CD4-positive, alpha-beta memory T cell (primary cell): ENCODE data around the gene PRXL2A. TPM values are rescaled to one million over a fixed set of nuclear protein-coding genes. Genes with fewer than 3 reads are reported as not detected.

Experiments used
- CTCF ChIA-PET: fragments of 350-600 bp; sonication (Branson Sonifier 250); formaldehyde crosslinking; loops from one replicate; lab custom pipeline; 2021; ENCODE audit warnings: inconsistent platforms; ENCODE audit not compliant: partially characterized antibody; lab: Charles Lee
- POLR2A ChIA-PET: fragments of 350-600 bp; sonication (Branson Sonifier 250); formaldehyde crosslinking; loops from one replicate; lab custom pipeline; 2021; ENCODE audit not compliant: partially characterized antibody; lab: Charles Lee
- DNase-seq, 5 donors: peaks; one replicate each; pipeline versions ENCODE4 v3.0.0 to v3.0.0-alpha.2; 2020 to 2022; ENCODE audit warnings: mixed read lengths in 1 of 5
- H3K27ac ChIP-seq: one replicate; pipeline ENCODE4 v1.7.0; 2013; ENCODE audit warnings: low read depth, low read length
- H3K27me3 ChIP-seq: 2 replicates; pipeline ENCODE4 v1.7.0; 2013; ENCODE audit warnings: mild to moderate bottlenecking, low read length, moderate library complexity; ENCODE audit not compliant: insufficient read depth
- H3K36me3 ChIP-seq: 2 replicates; pipeline ENCODE4 v1.7.0; 2013; ENCODE audit warnings: mild to moderate bottlenecking, low read length, moderate library complexity; ENCODE audit not compliant: insufficient read depth
- H3K4me1 ChIP-seq: 2 replicates; pipeline ENCODE4 v1.7.0; 2013; ENCODE audit warnings: mild to moderate bottlenecking, low read length, moderate library complexity; ENCODE audit not compliant: insufficient read depth
- H3K4me3 ChIP-seq, 2 donors: one replicate each; pipeline ENCODE4 v1.7.0; 2013; ENCODE audit warnings: low read length in 2 of 2, mild to moderate bottlenecking in 1 of 2
- H3K9me3 ChIP-seq, 2 donors: one replicate each; pipeline ENCODE4 v1.7.0; 2013; ENCODE audit warnings: low read length in 2 of 2, control low read depth in 1 of 2; ENCODE audit not compliant: control insufficient read depth in 1 of 2
- H3K27ac Mint-ChIP-seq, 7 donors: one replicate each; pipeline ENCODE4 v1.8.0; 2020 to 2021; ENCODE audit warnings: mixed read lengths in 7 of 7, mild to moderate bottlenecking in 6 of 7, inconsistent platforms in 3 of 7, moderate library complexity in 3 of 7
- H3K27me3 Mint-ChIP-seq, 2 donors: one replicate each; pipeline ENCODE4 v1.8.0; 2020 to 2021; ENCODE audit warnings: mixed read lengths in 2 of 2
- H3K36me3 Mint-ChIP-seq, 2 donors: one replicate each; pipeline ENCODE4 v1.8.0; 2020 to 2021; ENCODE audit warnings: mixed read lengths in 2 of 2, inconsistent platforms in 1 of 2, mild to moderate bottlenecking in 1 of 2
- H3K4me1 Mint-ChIP-seq, 4 donors: one replicate each; pipeline ENCODE4 v1.8.0; 2020 to 2021; ENCODE audit warnings: mixed read lengths in 4 of 4, mild to moderate bottlenecking in 1 of 4
- H3K4me3 Mint-ChIP-seq, 8 donors: one replicate each; pipeline ENCODE4 v1.8.0; 2020 to 2021; ENCODE audit warnings: mixed read lengths in 8 of 8, mild to moderate bottlenecking in 7 of 8, moderate library complexity in 6 of 8, inconsistent platforms in 3 of 8
- H3K9me3 Mint-ChIP-seq, 8 donors: one replicate each; pipeline ENCODE4 v1.8.0; 2020 to 2021; ENCODE audit warnings: mixed read lengths in 8 of 8, mild to moderate bottlenecking in 5 of 8, inconsistent platforms in 3 of 8, moderate library complexity in 1 of 8
- intact Hi-C: fragments of 100-400 bp; cut with micrococcal nuclease; formaldehyde crosslinking; loops from one replicate; pipeline ENCODE4 v1.15.1; 2023
- polyA plus RNA-seq, 2 donors: library from polyadenylated mRNA; unstranded; fragments of 300-500 nt; fragmentation: Illumina TruSeq; gene quantifications; one replicate each; pipeline ENCODE4 v1.2.3, GENCODE V29; 2021
- total RNA-seq, 2 experiments: library from RNA; stranded (reverse); gene quantifications; one replicate each; pipeline ENCODE4 v1.2.3, GENCODE V29; 2021

The PRXL2A gene
- total and polyA plus RNA-seq, 4 experiments from 2014 or later: 3.6 to 6.0 (median 4.2) TPM

DNA sequence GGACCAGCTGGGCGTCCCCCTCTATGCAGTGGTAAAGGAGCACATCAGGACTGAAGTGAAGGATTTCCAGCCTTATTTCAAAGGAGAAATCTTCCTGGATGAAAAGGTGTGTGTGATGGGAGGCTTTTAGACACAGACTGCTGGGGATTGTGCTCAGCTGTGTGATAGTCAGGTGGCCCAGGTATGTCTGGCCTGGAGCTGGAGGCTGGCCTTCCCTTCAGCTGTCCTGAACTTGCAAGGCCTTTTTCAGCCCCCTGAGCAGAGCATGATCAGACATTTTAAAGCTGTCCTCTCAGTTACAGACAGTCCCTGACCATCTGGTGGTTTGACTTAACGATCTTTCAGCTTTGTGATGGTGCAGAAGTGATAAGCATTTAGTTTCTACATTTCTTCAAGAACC lies 17.6 kb downstream of the PRXL2A start:
- Histone ChIP-seq H3K9me3 (no peaks in the 10 kb centered on the region), H3K27me3 (no peaks in the 10 kb centered on the region), H3K36me3 (no peaks in the 10 kb centered on the region), H3K4me3 (no peak overlapping the region), H3K27ac (no peak overlapping the region), H3K4me1 (no peaks in the 10 kb centered on the region)
- no peaks in the 10 kb centered on the region for H3K9me3 Mint-ChIP-seq
- ChIA-PET POLR2A (no interaction called here), CTCF (interaction anchor here (1.2 to 2.8 kb wide), 2 partner anchors 19 to 171 kb away, joined by 4 to 11 read pairs; no protein-coding TSS in a partner anchor)
- H3K27ac Mint-ChIP-seq: no peak overlapping the region
- DNase-seq: no peak
- intact Hi-C loops: no loop called here
- H3K27me3 Mint-ChIP-seq: no peaks in the 10 kb centered on the region
- H3K4me1 Mint-ChIP-seq: no peaks in the 10 kb centered on the region
- H3K36me3 Mint-ChIP-seq: peaks cover 0 to 6% of the 10 kb centered on the region in 2 donors
- H3K4me3 Mint-ChIP-seq: no peak overlapping the region

DNA sequence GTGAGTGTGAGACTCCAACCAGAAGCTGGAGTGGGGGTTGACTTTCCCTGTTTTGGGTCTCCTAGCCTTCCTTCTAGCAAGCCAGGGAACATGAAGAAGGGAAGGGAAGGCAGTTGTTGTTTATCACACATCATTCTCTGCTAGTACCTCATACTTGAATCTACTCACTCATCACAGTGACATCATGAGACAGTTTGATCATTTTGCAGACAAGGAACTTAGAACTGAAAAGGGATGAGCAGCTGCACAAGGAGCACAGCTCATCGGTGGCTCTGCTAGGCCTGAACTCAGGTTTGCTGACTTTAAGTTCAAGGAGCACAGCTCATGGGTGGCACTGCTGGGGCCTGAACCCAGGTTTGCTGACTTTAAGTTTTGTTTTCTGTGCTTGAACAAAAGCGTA lies 19.2 kb downstream of the PRXL2A start:
- no peak for DNase-seq
- Mint-ChIP-seq H3K4me1 (no peaks in the 10 kb centered on the region), H3K4me3 (no peak overlapping the region), H3K9me3 (no peaks in the 10 kb centered on the region), H3K36me3 (peaks cover 0 to 6% of the 10 kb centered on the region in 2 donors), H3K27ac (no peak overlapping the region), H3K27me3 (no peaks in the 10 kb centered on the region)
- CTCF ChIA-PET: interaction anchor here (2.8 kb wide), 1 partner anchor 17 kb away, joined by 11 read pairs; no protein-coding TSS in a partner anchor
- intact Hi-C loops: no loop called here
- Histone ChIP-seq H3K9me3 (no peaks in the 10 kb centered on the region), H3K27ac (no peak overlapping the region), H3K36me3 (no peaks in the 10 kb centered on the region), H3K4me1 (no peaks in the 10 kb centered on the region), H3K4me3 (no peak overlapping the region), H3K27me3 (no peaks in the 10 kb centered on the region)
- POLR2A ChIA-PET: no interaction called here

DNA sequence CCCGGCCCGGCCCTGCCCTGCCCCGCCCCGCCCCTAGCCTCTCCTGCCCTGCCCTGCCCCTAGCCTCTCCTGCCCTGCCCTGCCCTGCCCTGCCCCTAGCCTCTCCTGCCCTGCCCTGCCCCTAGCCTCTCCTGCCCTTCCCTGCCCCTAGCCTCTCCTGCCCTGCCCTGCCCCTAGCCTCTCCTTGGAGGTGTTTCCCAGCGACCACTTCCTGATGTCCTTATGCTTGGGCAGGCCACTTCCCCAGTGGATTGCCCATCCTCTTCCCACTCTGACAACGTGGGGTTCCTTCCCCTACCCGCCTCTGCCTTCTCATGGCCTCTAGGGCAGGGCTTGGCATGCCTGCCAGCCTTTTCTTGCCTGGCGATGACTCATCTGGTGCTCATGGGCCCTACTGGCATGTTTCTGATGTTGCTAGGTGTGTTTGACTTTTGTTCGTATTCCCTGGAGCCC lies 21.2 kb downstream of the PRXL2A start:
- H3K27me3 ChIP-seq: no peaks in the 10 kb centered on the region
- H3K4me1 ChIP-seq: no peaks in the 10 kb centered on the region
- H3K27ac Mint-ChIP-seq: no peak overlapping the region
- H3K9me3 ChIP-seq: no peaks in the 10 kb centered on the region
- H3K36me3 Mint-ChIP-seq: peaks cover 0 to 9% of the 10 kb centered on the region in 2 donors
- no peak overlapping the region for H3K4me3 Mint-ChIP-seq
- no peaks in the 10 kb centered on the region for H3K36me3 ChIP-seq
- H3K4me3 ChIP-seq: no peak overlapping the region
- H3K4me1 Mint-ChIP-seq: no peaks in the 10 kb centered on the region
- intact Hi-C loops: no loop called here
- H3K27ac ChIP-seq: no peak overlapping the region
- no peaks in the 10 kb centered on the region for H3K27me3 Mint-ChIP-seq
- H3K9me3 Mint-ChIP-seq: no peaks in the 10 kb centered on the region
- ChIA-PET CTCF (interaction anchor here (1.2 kb wide), 1 partner anchor 16 kb away, joined by 3 read pairs; no protein-coding TSS in a partner anchor), POLR2A (interaction anchor here (1.1 kb wide), 1 partner anchor 39 kb away, joined by 5 read pairs; no protein-coding TSS in a partner anchor)
- no peak for DNase-seq

DNA sequence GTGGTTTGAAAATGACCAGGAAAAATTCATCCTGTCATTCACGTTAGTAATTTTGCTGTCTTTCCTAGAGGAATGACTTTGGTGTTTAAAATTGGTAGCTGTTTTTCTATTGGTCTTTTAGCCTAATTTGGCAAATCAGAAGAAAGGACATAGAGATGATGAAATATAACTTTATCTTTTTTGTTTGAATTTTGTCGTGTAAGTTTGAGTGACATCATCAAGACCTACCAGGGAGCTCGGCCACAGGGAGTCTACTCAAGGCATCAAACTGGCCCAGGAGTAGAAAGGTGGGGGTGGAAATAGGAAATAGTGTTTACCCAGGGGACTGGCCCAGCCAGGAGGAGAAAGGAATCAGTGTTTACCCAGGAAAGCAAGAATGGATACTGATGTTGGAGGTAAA lies 24.8 kb downstream of the PRXL2A start:
- H3K27me3 Mint-ChIP-seq: peaks cover 0 to 4% of the 10 kb centered on the region in 2 donors
- POLR2A ChIA-PET: interaction anchor here (0.6 kb wide), 1 partner anchor 68 kb away, joined by 3 read pairs; no protein-coding TSS in a partner anchor
- CTCF ChIA-PET: interaction anchor here (1.9 to 4.1 kb wide), 2 partner anchors 12 to 72 kb away, joined by 9 to 14 read pairs; no protein-coding TSS in a partner anchor
- H3K4me3 Mint-ChIP-seq: no peak overlapping the region
- intact Hi-C loops: no loop called here
- Histone ChIP-seq H3K4me1 (no peaks in the 10 kb centered on the region), H3K9me3 (no peaks in the 10 kb centered on the region), H3K27ac (no peak overlapping the region), H3K36me3 (no peaks in the 10 kb centered on the region), H3K27me3 (no peaks in the 10 kb centered on the region), H3K4me3 (no peak overlapping the region)
- no peak overlapping the region for H3K27ac Mint-ChIP-seq
- peaks cover 0 to 3% of the 10 kb centered on the region in 2 donors for H3K36me3 Mint-ChIP-seq
- H3K4me1 Mint-ChIP-seq: no peaks in the 10 kb centered on the region
- no peak for DNase-seq
- no peaks in the 10 kb centered on the region for H3K9me3 Mint-ChIP-seq

DNA sequence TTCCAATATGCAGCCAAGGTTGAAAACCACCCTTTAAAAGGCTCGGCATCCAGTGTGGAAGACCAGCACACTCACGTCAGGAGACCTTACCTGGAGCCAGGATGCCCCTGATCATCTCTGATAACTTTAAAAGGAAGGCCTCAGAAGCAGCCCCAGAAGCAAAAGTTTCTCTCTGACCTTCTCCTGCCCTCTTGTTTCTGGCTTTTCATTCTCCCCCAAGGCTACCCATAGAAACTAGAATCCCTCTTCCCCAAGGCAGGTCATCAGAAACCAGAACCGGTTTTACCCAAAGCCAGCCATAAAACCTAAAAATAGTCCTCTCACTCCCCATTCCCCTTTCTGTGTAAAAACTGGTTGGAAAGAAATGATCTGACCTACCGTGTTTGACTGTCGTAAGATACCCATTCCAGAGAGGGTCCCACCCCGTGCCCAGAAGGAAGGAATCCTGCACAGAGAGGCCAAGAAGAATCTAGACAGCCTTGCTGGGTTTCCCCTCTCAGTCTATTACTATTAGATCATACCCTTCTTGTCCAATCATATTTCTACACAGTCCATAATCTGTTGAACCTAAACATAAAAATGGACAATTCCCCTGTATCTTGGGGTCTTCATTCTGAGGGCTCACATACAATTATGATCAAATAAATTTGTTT lies 28.2 kb downstream of the PRXL2A start:
- Histone ChIP-seq H3K9me3 (no peaks in the 10 kb centered on the region), H3K27ac (no peak overlapping the region), H3K4me3 (no peak overlapping the region), H3K4me1 (no peaks in the 10 kb centered on the region), H3K27me3 (no peaks in the 10 kb centered on the region), H3K36me3 (no peaks in the 10 kb centered on the region)
- H3K4me1 Mint-ChIP-seq: no peaks in the 10 kb centered on the region
- peaks cover 0 to 3% of the 10 kb centered on the region in 2 donors for H3K36me3 Mint-ChIP-seq
- CTCF ChIA-PET: interaction anchor here (4.1 kb wide), 1 partner anchor 8 kb away, joined by 14 read pairs; no protein-coding TSS in a partner anchor
- no peak overlapping the region for H3K4me3 Mint-ChIP-seq
- POLR2A ChIA-PET: no interaction called here
- H3K27ac Mint-ChIP-seq: peak overlapping the region in 3 of 7 donors; percentile 14 to 24 (median 22)
- intact Hi-C loops: no loop called here
- peaks cover 0 to 6% of the 10 kb centered on the region in 2 donors for H3K27me3 Mint-ChIP-seq
- DNase-seq: no peak
- no peaks in the 10 kb centered on the region for H3K9me3 Mint-ChIP-seq

DNA sequence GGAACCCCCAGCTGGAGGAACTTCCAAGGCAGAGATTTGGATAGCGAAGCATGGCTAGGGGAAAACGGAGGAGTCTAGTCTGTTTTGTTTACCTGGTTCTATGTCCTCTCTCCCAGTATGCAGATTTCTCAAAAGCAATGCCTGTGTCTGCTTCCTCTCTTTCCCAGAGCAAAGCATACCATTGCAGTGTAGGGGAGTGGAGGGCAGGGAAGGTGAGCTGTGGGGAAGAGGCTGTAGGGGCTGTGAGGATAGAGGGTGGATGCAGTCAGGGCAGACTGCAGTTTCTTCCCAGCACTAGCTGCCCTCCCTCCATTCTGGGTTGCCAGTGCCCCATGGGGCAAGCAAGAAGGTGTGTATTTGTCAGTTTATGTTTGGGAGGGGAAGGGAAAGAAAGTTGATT lies 28.9 kb downstream of the PRXL2A start:
- Histone ChIP-seq H3K4me3 (no peak overlapping the region), H3K9me3 (no peaks in the 10 kb centered on the region), H3K27me3 (no peaks in the 10 kb centered on the region), H3K27ac (no peak overlapping the region), H3K36me3 (no peaks in the 10 kb centered on the region), H3K4me1 (no peaks in the 10 kb centered on the region)
- ChIA-PET CTCF (interaction anchor here (1.9 kb wide), 1 partner anchor 68 kb away, joined by 11 read pairs; no protein-coding TSS in a partner anchor), POLR2A (no interaction called here)
- intact Hi-C loops: no loop called here
- DNase-seq: no peak
- Mint-ChIP-seq H3K27ac (no peak overlapping the region), H3K9me3 (no peaks in the 10 kb centered on the region), H3K36me3 (peaks cover 0 to 3% of the 10 kb centered on the region in 2 donors), H3K4me1 (no peaks in the 10 kb centered on the region), H3K27me3 (peaks cover 0 to 6% of the 10 kb centered on the region in 2 donors), H3K4me3 (peak overlapping the region in 1 of 8 donors; percentile 7)

DNA sequence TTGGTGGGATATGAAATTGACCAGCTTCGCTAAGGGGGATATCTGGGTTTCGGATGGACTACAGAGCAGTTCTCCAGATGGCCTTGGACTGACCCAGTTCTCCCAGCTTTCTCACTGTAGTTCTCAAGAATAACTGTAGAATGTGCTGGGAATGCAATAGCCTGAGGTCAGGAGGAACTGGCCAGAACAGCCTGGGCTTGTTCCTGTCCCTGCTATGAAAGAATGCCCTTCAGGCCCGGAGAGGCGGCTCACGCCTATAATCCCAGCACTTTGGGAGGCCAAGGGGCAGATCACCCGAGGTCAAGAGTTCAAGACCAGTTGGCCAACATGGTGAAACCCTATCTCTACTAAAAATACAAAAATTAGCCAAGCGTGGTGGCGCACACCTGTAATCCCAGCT lies 33.5 kb downstream of the PRXL2A start:
- Mint-ChIP-seq H3K4me1 (peaks cover 20 to 32% (median 28%) of the 10 kb centered on the region in 4 donors), H3K9me3 (no peaks in the 10 kb centered on the region), H3K27ac (peak overlapping the region in 1 of 7 donors; percentile 56), H3K36me3 (no peaks in the 10 kb centered on the region), H3K4me3 (peak overlapping the region in 1 of 8 donors; percentile 9), H3K27me3 (peaks cover 0 to 6% of the 10 kb centered on the region in 2 donors)
- H3K27me3 ChIP-seq: no peaks in the 10 kb centered on the region
- H3K4me3 ChIP-seq: no peak overlapping the region
- H3K27ac ChIP-seq: no peak overlapping the region
- ChIA-PET POLR2A (interaction anchor here (31.9 kb wide), 1 partner anchor 59 kb away, joined by 713 read pairs; no protein-coding TSS in a partner anchor), CTCF (interaction anchor here (1.0 to 15.9 kb wide), 5 partner anchors 11 to 64 kb away, joined by 3 to 814 read pairs (median 4); partner anchors contain the start of gene PRXL2A)
- H3K36me3 ChIP-seq: no peaks in the 10 kb centered on the region
- DNase-seq: no peak
- intact Hi-C loops: loop anchor here (5.0 to 10.0 kb wide), 2 partner anchors 253 to 575 kb away; no protein-coding TSS in a partner anchor
- H3K9me3 ChIP-seq: no peaks in the 10 kb centered on the region
- H3K4me1 ChIP-seq: peaks cover 22% of the 10 kb centered on the region
